Spleen (tissue), 7 donors: ENCODE data around the gene SOX5.

ENCODE experiments used
- CTCF ChIP-seq, 11 experiments: fragments of 200-600 bp in 7 of 11; fragments of 450-650 bp in 4 of 11; sonication (generic) in 4 of 11; IDR thresholded peaks in 8 of 11; conservative IDR thresholded peaks in 3 of 11; 1 replicate in 7 of 11; 2 replicates in 4 of 11; pipeline versions ENCODE4 v1.4.0 to v1.8.0; 2016 to 2021; ENCODE audit warnings: antibody characterized with exemption in 11 of 11, inconsistent platforms in 4 of 11, mild to moderate bottlenecking in 1 of 11
- POLR2A ChIP-seq, 3 donors: fragments of 450-650 bp; IDR thresholded peaks; one replicate each; pipeline ENCODE4 v1.5.1; 2017; ENCODE audit warnings: antibody characterized with exemption in 3 of 3, mild to moderate bottlenecking in 1 of 3
- POLR2AphosphoS5 ChIP-seq, 3 donors: sonication (generic); formaldehyde crosslinking; IDR thresholded peaks; one replicate each; pipeline ENCODE4 v1.5.1; 2017; ENCODE audit warnings: antibody characterized with exemption in 3 of 3
- donor health status: DM: no; HTN: no; CAD: no; lungs with moderate emphysema.
- donor health status: DM: no; HTN: no; CAD: no.
- donor health status: DM: no; HTN: no; CAD: no.

DNA sequence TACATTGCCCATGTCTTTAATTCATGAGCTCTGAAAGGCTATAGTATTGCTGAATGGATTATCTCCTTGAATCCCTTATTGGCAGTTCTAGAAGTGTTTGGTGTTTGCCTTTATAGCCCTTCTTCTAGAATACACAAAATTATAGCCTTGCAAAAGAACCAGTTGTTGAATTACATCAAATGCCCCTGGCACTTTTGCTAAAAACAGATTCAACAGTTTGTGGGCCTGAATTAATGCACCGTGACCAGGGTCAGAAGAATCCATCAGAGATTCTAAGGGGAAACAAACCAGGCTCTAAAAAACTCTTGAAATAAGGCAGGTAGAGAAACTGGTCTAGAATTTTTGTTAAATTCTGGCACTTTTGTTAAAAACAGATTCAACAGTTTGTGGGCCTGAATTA, 197.8 kb downstream of the SOX5 start:
- no peak for TF ChIP-seq CTCF (IDR thresholded peaks at IDR 0.05 in 8 of 11, conservative IDR thresholded peaks at IDR 0.05 in 3 of 11)
- TF ChIP-seq POLR2A (IDR thresholded peaks at IDR 0.05) = no peak
- no peak for TF ChIP-seq POLR2AphosphoS5 (IDR thresholded peaks at IDR 0.05)
